Caco-2 (cell line): ENCODE results near the gene GPER1. TPM values are rescaled to one million over a fixed set of nuclear protein-coding genes. Genes with fewer than 3 reads are reported as not detected.
A peak's percentile ranks its signal among the peaks of the same experiment; 100 is the strongest.
"Not testable (repeated sequence)": the region's sequence is repeated elsewhere in the genome, so short reads cannot be mapped to it uniquely, and the experiment has no call there.

Experiments used
- Bru-seq: library from RNA; stranded (reverse); fragments of 400-500 nt; gene quantifications from one replicate; lab custom pipeline; 2021; lab: Mats Ljungman, UMichigan
- BruChase-seq, 2 experiments: library from RNA; stranded (reverse); fragments of 400-500 nt; gene quantifications; one replicate each; lab custom pipeline; 2021; lab: Mats Ljungman, UMichigan
- BruUV-seq: library from RNA; stranded (reverse); fragments of 400-500 nt; replicated peaks from 2 replicates; lab custom pipeline; 2021; lab: Mats Ljungman, UMichigan
- CTCF ChIA-PET: fragments of 300-600 bp; sonication (Branson Sonifier 250); formaldehyde crosslinking; loops from one replicate; lab custom pipeline; 2022; ENCODE audit warnings: antibody characterized with exemption; lab: Charles Lee
- POLR2A ChIA-PET: fragments of 300-600 bp; sonication (Branson Sonifier 250); formaldehyde crosslinking; loops from one replicate; lab custom pipeline; 2022; ENCODE audit warnings: antibody characterized with exemption; lab: Charles Lee
- DNase-seq, 2 experiments: peaks; one replicate each; pipeline versions ENCODE4 v3.0.0 to v3.0.0-alpha.2; 2020 to 2022
- H3K27me3 ChIP-seq: replicated peaks from 2 replicates; pipeline ENCODE4 v1.6.0; 2011; ENCODE audit warnings: low read length; ENCODE audit not compliant: control insufficient read depth, insufficient read depth
- H3K36me3 ChIP-seq: 2 replicates; pipeline ENCODE4 v1.5.1; 2011; ENCODE audit warnings: low read length; ENCODE audit not compliant: control insufficient read depth, insufficient read depth
- H3K4me1 ChIP-seq: fragments of 250-450 bp; sonication (Bioruptor Pico); 2 replicates; pipeline ENCODE4 v1.5.1; 2020; ENCODE audit warnings: mild to moderate bottlenecking
- H3K4me3 ChIP-seq: 2 replicates; pipeline ENCODE4 v1.5.1; 2011; ENCODE audit warnings: low read depth, mild to moderate bottlenecking, control low read depth, low read length
- H3K9me3 ChIP-seq: fragments of 250-450 bp; sonication (Bioruptor Pico); 2 replicates; pipeline ENCODE4 v1.5.1; 2020; ENCODE audit warnings: mild to moderate bottlenecking, moderate library complexity
- H3K27ac Mint-ChIP-seq: one replicate; pipeline ENCODE4 v1.8.0; 2022; ENCODE audit warnings: mixed read lengths; ENCODE audit not compliant: unreplicated experiment
- H3K27me3 Mint-ChIP-seq: one replicate; pipeline ENCODE4 v1.8.0; 2022; ENCODE audit warnings: mixed read lengths; ENCODE audit not compliant: insufficient read depth, unreplicated experiment
- H3K36me3 Mint-ChIP-seq: one replicate; pipeline ENCODE4 v1.8.0; 2022; ENCODE audit warnings: mild to moderate bottlenecking, mixed read lengths; ENCODE audit not compliant: insufficient read depth, unreplicated experiment
- H3K4me1 Mint-ChIP-seq: one replicate; pipeline ENCODE4 v1.8.0; 2022; ENCODE audit warnings: low read depth, mixed read lengths; ENCODE audit not compliant: unreplicated experiment
- H3K4me3 Mint-ChIP-seq: one replicate; pipeline ENCODE4 v1.8.0; 2022; ENCODE audit warnings: mild to moderate bottlenecking, moderate library complexity, mixed read lengths; ENCODE audit not compliant: unreplicated experiment
- H3K9me3 Mint-ChIP-seq: one replicate; pipeline ENCODE4 v1.8.0; 2022; ENCODE audit warnings: mixed read lengths; ENCODE audit not compliant: unreplicated experiment
- CTCF ChIP-seq, 2 experiments: fragments of 200-600 bp in 1 of 2; IDR thresholded peaks; 1 replicate in 1 of 2; 2 replicates in 1 of 2; pipeline versions ENCODE4 v1.5.1 to v1.8.0; 2011 to 2022; ENCODE audit warnings: antibody characterized with exemption in 1 of 2, control low read depth in 1 of 2, inconsistent platforms in 1 of 2, low read depth in 1 of 2, low read length in 1 of 2, mild to moderate bottlenecking in 1 of 2, moderate library complexity in 1 of 2; ENCODE audit not compliant: insufficient read depth in 1 of 2, severe bottlenecking in 1 of 2, unreplicated experiment in 1 of 2
- intact Hi-C: fragments of 100-400 bp; cut with micrococcal nuclease; formaldehyde crosslinking; loops from one replicate; pipeline ENCODE4 v1.10.0; 2022; ENCODE audit not compliant: unreplicated experiment
- long read RNA-seq: library from polyadenylated mRNA; stranded (forward); transcript quantifications from one replicate; pipeline ENCODE4 v2.0.0, GENCODE V29; 2022
- total RNA-seq: library from RNA; stranded (reverse); gene quantifications from 2 replicates; pipeline ENCODE4 v1.2.3, GENCODE V29; 2022

The GPER1 gene
- 0.25 TPM in 1 of 2 replicates, not detected in the other for total RNA-seq
- percentile 6 among the genes with signal in this experiment for Bru-seq, nascent RNA
- percentile 7 among the genes with signal in this experiment for BruChase-seq, experiment 1, labeled RNA remaining after a 2-hour chase
- percentile 11 among the genes with signal in this experiment for BruChase-seq, experiment 2, labeled RNA remaining after a 6-hour chase
- long read RNA-seq = 0 reads

GRCh38 chr7:1087952-1088920, at the start of gene GPER1:
GPER1 (plus strand) TSS chr7:1088113; CDS start chr7:1091729, 3,616 bp downstream.
- no TSS peak for BruUV-seq
- intact Hi-C loops = no loop called here
- H3K36me3 ChIP-seq = no peaks in the 10 kb centered on the region
- Mint-ChIP-seq H3K4me1 (no peaks in the 10 kb centered on the region), H3K9me3 (no peaks in the 10 kb centered on the region), H3K4me3 (no peak within 1 kb of the TSS), H3K27ac (no peak within 1 kb of the TSS), H3K27me3 (no peaks in the 10 kb centered on the region), H3K36me3 (no peaks in the 10 kb centered on the region)
- H3K27me3 ChIP-seq = no peaks in the 10 kb centered on the region
- H3K4me3 ChIP-seq = no peak within 1 kb of the TSS
- H3K4me1 ChIP-seq = no peaks in the 10 kb centered on the region
- POLR2A ChIA-PET = no interaction called here
- TF ChIP-seq CTCF (IDR thresholded peaks at IDR 0.05; ENCODE audit: insufficient read depth in 1 of 2, low read depth in 1 of 2, low read length in 1 of 2, severe bottlenecking in 1 of 2, unreplicated experiment in 1 of 2) = no peak
- CTCF ChIA-PET = interaction anchor here (1.5 kb wide), 2 partner anchors 35 to 95 kb away, joined by 4 read pairs; no protein-coding TSS in a partner anchor
- no peaks in the 10 kb centered on the region for H3K9me3 ChIP-seq
- peak in 1 of 2 experiments; percentile 19 for DNase-seq

GRCh38 chr7:1040233-1040632, 47.7 kb upstream of the GPER1 start:
- POLR2A ChIA-PET, H3K27ac Mint-ChIP-seq, H3K4me1 Mint-ChIP-seq, H3K4me3 Mint-ChIP-seq, H3K9me3 ChIP-seq, H3K4me3 ChIP-seq, H3K27me3 ChIP-seq, CTCF ChIA-PET, DNase-seq, H3K27me3 Mint-ChIP-seq, H3K36me3 Mint-ChIP-seq, H3K9me3 Mint-ChIP-seq, BruUV-seq, H3K36me3 ChIP-seq: not testable (repeated sequence)
- intact Hi-C loops = loop anchor here (5.0 kb wide), 1 partner anchor 63 kb away; the partner anchor contains the start of gene COX19
- peaks cover 14% of the 10 kb centered on the region for H3K4me1 ChIP-seq

- ChIA-PET CTCF (no interaction called here), POLR2A (no interaction called here)
- no TSS peak for BruUV-seq
- no peak for DNase-seq
- no peak for TF ChIP-seq CTCF (IDR thresholded peaks at IDR 0.05; ENCODE audit: insufficient read depth in 1 of 2, low read depth in 1 of 2, low read length in 1 of 2, severe bottlenecking in 1 of 2, unreplicated experiment in 1 of 2)
- H3K27ac Mint-ChIP-seq = no peak overlapping the region
- H3K9me3 Mint-ChIP-seq = no peaks in the 10 kb centered on the region
- Histone ChIP-seq H3K4me1 (peaks cover 20% of the 10 kb centered on the region), H3K4me3 (no peak overlapping the region), H3K36me3 (no peaks in the 10 kb centered on the region; the same call in 1 of the 2 replicates), H3K9me3 (no peaks in the 10 kb centered on the region), H3K27me3 (no peaks in the 10 kb centered on the region)
- peaks cover 7% of the 10 kb centered on the region for H3K36me3 Mint-ChIP-seq
- H3K27me3 Mint-ChIP-seq = no peaks in the 10 kb centered on the region
- peaks cover 10% of the 10 kb centered on the region for H3K4me1 Mint-ChIP-seq
- no peak overlapping the region for H3K4me3 Mint-ChIP-seq
- intact Hi-C loops = loop anchor here (5.0 kb wide), 1 partner anchor 63 kb away; the partner anchor contains the start of gene COX19
Measured at GRCh38 chr7:1040790-1041189, 47.1 kb upstream of the GPER1 start.
